ENCODE data around the gene NTM.

NTM gene

DNA sequence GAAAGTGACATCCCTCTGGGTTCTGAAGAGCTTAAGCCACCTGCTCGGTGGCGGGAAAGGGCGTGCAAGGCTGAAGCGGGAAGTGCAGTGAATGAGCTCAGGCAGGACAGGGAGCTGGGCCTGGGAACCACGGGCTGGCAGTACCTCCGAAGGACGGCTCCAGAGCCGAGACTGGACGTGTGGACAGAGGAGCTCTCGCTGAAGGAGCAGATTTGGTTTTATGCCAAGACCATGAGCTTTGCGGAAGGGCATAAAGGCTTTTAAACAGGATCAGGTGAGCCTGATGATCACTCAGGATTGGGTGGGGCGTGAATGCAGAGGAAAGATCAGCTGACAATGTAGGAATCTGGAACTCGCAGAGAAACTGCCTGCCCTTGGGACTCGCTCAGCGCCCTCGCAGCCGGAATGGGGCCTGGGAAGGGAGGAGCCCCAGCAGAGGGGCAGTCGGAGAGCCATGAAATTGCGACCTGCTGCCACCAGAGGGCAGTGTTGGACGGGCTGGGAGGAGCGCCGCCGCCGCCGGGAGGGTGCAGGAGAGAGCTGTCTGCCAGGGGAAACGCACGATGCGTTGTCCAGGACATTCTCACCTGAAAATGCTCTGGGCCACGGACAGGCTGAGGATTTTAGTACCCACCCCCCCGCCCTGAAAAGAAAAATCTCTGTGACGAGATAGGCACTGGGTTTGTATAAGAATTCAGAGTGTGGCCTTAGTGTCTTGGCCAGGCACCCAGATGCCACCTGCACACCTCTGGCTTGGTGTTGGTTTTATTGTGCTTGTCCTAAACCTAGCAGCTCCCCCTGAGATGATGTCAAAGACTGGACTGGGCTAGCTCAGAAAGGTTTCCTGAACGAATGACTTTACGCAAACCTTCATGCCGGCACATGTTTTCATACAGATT is 324.4 kb downstream of the NTM start:
- peak; percentile 89 for DNase-seq

DNA sequence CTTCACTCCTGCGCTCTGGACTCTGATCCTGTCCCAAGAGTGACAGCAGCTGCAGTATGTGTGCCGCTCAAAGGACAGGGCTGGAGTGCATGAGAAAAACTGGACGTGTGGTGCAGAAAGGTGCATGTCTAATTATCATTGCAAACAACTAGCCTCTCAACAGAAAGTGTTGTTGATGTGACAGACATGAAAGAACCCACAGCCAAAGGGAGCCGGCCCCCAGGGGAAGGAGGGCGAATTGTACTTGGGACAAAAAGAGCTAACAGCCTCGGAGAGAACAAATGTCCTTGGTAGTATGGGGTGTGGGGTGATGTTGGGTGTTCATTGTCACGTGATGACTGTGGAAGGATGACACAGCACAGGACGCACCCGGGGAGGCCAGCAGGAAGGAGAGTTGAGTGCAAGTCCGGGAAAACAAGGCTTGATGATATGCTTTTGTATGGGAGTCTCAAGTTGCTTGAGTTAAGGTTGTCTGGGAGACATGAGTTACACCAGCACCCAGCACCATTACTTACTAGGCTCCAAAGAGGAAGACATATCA is 325.5 kb downstream of the NTM start:
- no peak for DNase-seq

DNA sequence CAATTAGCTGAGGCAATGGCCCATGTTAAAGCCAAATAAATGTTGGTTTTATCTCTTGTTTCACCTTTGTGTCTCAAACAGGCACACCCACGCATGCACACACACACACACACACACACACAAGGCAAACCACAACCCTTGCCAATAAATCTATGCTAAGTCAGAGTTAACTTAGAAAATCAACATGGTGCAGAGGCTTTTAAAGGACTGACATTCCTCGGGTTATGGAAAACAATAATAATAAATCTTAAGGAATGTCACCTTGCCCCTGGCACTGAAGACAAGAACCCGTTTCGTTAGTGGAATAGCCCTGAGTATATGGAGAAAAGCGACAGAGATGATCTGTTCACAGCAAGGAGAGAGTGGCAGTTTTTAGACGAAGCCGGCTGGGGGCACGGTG is 326.3 kb downstream of the NTM start:
- DNase-seq, result no peak

DNA sequence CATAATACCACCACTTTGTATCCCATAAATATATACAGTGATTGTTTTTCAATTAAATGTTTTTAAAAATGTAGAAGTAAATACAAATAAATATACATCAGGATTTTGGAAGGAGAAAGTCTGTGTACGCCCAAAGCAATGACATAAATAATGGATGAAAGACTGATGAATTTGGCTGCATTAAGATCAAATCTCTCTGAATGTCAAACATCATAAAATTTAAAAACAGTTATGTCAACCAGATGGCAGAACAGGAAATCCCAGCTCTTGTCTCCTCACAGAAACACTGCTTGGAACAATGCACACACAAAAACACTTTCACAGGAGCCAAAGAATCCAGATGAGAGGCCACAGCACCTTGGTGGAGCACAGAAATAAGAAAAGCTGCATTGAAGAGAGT is 332.9 kb downstream of the NTM start:
- no peak for DNase-seq

DNA sequence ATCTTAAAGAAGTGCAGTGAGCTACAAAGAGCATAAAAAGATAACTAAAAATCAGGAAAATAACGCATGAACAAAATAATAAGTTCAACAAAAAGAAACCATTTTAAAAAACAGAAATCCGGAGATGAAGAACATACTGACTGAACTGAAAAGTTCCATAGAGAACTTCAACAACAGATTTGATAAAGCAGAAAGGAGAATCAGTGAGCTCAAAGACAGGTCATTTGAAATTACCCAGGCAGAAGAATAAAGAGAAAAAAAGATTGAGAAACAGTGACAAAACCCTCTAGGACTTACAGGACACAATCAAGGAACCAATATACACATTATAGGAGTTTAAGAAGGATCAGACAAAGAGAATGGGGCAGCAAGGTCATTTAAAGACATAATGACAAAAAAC is 334.3 kb downstream of the NTM start:
- no peak for DNase-seq

DNA sequence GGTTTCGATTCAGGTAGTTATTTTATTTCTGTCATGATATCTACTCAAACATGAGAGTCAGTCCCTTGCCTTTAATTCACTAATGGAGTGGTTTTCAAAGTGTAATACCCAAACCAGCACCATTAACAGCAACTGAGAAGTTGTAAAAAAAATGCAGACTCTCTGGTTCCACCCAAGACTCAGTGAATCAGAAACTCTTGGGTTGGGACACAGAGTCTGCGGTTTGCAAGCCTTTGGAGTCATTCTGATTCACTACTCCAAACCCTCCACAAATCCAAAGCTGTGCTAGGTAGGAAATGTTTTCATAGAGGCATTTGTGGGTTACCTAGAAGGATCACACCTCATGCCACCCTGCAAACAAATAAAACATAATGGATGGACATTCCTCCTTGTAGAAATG is 340.1 kb downstream of the NTM start:
- DNase-seq, result no peak

DNA sequence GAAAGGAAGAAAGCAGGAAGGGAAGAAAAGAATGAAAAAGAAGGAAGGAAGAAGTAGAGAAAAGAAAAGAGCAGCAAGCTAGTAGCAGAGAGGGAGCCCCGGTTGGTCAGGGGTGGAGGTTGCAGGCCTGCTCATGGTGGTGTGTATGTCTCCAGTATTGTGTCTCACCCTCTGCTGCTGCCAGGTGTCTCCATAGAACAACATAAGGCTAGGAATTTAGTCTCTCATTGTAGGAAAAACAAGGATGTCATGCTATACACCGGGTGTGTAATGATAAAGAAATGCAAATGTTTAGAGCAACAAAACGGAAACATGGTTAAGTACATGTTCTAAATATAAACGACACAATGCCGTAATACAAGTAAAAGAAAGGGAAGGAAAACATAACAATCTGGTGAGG is 342.5 kb downstream of the NTM start:
- DNase-seq, result no peak

GRCh38 chr11:131713529-131714134 is 343.2 kb downstream of the NTM start:
- no peak for DNase-seq

GRCh38 chr11:131717616-131718015 is 347.2 kb downstream of the NTM start:
- DNase-seq, result no peak

DNA sequence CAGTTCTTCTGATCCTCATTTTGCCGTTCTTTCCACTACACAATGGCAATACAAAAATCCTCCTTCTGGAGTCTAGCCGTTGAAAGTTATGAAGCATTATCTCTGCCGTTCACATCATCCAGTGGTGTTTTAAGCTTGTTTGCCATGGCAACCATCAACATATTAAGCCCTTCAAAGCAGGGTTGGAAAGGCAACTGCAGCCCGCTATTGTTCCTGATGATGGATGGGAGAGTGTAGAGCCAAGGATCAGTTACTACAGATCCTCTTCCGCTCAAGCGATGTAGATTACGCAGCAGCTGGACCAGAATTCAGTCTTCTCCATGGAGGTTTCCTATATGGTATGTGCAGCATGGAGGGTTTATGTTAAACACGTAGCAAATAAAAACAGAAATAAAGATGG is 352.7 kb downstream of the NTM start:
- DNase-seq, result no peak

DNA sequence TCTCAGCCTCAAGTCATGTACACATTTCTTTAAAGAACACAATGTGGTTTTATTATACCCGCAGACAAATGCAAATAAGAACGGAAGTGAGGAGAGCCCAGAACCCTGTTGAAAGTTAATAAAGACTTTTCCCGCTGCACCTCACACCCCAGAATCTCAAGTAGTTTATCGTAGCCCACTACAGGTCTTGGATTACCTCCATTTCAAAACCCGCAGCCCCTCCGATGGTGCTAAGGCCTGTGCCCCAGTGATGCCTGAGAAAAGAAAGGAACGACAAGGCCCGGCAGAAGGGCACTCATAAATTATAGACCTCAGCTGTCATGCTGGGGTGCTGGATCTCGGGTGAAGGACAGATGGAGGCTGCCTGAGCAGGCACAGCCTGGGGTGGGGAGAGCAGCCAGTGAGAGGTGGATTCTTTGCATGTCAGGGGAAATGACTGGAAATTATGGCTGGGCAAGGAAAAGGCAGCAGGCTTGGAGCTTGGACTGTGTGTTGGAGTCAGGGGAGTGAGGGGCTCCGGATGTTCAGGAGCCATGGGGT is 354.1 kb downstream of the NTM start:
- DNase-seq, result no peak

- DNase-seq, result no peak
These were observed 364.5 kb downstream of the NTM start for GRCh38 chr11:131734871-131735270.

DNA sequence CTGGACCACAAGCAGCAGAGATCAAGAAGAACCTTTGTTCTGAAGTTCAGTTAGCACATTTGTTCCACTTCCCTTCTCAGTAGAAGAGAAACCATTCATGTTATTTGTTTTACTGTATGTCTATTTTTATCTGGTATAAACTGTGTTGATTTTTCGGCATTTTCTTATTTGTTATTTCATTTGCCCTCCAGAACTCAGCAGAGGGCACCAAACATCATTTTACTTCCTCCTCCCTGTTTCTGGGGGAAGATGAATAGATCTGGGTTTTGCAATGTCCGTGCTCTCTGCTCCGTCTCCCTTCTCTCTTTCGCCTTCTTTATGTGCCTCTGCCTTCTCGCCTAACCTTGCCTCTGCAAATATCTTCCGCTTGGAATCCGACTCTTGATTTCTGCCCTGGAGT is 366.9 kb downstream of the NTM start:
- DNase-seq, result no peak

DNA sequence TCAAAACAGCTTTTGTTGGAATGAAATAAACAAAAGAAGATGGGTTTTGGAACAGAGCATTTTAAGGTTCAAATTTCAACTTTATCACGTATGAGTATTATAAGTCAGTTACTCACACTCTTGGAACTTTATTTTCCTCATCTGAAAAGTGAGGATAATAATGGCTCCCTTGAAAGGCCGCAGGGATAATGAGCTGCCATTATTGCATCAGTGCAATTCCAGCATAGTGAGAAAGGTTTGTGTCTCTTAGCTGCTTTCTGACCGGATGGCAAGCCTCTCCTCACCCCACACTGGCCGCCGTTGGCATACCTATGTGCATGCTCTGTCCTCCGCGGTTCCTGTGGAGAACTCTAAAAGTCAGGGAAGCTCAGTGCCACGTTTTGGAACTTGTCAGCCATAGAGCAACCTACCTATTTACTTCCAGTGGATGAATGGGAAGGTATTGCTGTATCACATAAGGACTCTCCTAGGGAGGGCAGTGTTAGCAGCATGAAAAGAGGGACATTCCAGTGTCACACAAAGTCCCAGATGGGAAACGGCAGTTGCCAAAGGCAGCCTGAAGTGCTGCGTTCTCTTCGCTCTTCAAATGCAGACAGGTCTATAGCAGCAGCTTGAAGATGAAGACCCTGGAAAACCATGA is 368.9 kb downstream of the NTM start:
- no peak for DNase-seq

DNA sequence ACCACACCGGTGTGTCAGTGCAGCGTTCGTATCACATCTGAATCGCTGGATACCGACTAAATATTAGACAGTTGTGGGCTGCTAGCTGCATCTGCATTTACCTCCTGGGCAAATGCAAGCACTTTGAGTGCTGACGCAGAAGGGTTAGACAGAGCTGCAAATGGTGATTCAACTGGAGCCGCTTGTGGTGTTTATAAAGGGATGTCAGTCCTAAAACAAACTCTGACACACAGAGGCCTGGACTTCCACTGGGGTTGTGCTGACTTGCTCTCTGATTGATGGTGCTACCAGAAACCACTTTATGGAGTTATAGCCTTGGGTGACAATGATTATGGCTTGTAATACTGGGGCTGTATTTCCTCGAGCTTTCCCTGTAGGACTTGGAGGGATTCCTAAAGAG is 374.4 kb downstream of the NTM start:
- DNase-seq, result no peak

DNA sequence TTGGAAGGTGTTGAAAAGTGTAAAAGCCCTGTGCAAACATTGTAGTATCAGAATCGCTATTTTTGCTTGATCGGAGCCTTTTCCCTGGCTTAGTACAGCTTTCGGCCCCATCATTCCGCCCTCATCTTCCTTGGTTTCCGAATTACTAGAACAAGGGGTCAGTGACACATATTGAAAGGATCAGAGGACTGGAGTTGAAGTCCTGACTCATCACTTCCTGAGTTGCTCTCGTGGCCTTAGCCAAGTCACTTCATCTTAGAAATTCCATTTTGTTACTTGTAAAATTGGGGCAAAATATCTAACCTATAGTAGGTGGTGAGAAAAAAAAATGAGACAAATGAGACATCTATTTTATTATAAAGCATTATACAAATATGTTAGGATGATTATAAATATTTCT is 375.0 kb downstream of the NTM start:
- DNase-seq, result no peak

DNA sequence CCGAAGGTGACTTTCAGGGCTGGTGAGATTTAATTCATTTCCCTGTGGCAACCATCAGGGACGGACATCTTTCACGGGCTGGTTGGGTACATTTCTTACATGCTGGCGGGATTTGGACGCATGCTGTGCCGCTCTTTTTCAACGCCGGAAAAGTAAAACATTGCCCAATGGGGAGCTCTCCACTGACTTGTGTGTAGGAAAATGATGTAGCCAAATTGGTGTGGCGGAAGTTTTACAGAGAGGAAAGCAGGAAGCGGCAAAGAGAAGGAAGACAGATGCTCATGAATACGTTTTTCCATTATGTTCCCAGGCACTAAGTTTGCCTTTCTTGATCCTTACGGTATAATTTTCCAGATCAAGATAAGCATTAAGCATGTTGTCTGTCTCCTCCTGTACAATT is 375.8 kb downstream of the NTM start:
- no peak for DNase-seq

DNA sequence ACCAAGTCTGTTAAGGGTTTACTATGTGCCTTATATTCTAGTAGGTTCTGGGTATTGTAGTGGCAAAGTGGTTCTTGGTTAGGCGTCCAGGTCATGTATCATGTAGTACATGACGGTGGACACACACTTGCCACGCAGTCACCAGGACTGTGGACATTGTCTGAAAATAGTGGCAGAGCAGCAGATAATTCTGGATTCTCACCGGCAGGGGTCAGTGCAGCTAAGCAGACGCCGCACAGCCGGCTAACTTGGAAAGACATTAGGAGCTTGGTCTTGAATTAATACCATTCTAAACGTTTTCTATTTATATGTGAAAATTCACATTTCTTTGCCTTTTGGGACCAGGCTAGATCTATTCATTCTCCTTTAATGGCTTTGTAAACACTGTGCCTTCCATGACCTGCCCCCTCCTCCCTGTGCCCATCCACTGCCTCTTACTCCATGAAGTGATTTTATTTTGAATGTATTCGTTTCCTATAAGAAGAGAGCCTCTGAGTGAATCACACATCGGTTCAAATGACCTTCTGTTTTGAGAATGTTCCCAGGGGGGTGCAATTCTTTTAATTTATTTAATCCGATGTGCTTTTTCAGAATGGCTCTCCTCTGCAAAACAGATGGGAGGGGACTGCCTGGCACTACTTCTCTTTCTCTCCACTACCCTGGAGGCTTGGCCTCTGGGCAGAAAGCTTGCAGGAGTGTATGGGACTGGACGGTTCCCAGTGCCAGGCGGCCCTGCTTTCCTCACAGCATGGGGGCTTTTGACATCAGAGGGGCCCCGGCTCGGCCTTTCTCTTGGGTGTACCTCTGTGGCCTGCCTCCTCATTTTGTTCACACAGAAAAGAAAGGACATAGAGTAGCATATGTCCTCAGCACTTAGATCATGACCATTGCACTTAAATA is 378.0 kb downstream of the NTM start:
- DNase-seq, result peak; percentile 78

- peak; percentile 26 for DNase-seq
These were observed 378.7 kb downstream of the NTM start for GRCh38 chr11:131749101-131749500.

DNA sequence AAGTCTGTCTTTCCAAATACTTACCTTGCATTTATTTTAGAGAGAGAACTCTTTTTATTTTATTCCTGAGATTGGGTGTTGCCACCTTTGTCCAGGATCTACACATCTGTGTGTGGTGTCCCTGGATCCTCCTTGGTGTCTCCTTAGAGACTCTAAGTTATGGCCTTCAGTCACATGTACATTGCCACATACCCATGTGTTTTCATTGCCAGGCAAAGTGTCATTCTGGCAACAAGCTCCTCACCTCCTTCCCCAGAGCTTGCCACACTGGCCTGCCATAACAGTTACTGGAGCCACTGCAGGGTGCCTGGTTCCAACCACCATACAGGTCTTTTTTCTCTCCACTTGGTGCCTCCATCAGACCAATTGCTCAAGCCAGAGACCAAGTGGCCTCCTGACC is 379.7 kb downstream of the NTM start:
- no peak for DNase-seq

GRCh38 chr11:131750692-131751091 is 380.3 kb downstream of the NTM start:
- DNase-seq, result no peak

DNA sequence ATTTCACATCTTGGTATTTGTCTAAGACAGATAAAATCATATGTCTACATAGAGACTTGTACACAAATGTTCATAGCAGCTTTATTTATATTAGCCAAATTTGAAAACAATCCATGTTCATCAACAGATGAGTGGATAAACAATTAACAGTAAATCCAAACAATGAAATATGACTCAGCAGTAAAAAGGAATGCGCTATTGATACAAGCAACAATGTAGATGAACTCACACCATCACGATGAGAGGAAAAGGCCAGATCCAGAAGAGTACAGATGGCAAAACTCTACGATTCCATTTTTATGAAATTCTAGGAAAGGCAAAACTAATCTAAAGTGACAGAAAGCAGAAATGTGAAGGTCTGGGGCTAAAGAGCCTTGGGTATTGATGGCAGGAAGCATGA is 384.3 kb downstream of the NTM start:
- no peak for DNase-seq
